GM23338 (cell line): ENCODE results near the gene P4HA3. TPM values are rescaled to one million over a fixed set of nuclear protein-coding genes. Genes with fewer than 3 reads are reported as not detected.

ENCODE experiments used
- ATAC-seq: fragments of 200-7000 bp; cut with Tn5 transposase; 3 replicates; pipeline ENCODE4 v1.9.1; 2020
- DNase-seq: peaks from one replicate; pipeline ENCODE4 v3.0.0-alpha.2; 2015; ENCODE audit warnings: low spot score
- H2AFZ ChIP-seq: fragments of 200-600 bp; sonication (generic); 2 replicates; pipeline ENCODE4 v1.8.0; 2016; ENCODE audit warnings: antibody characterized with exemption, mild to moderate bottlenecking, moderate library complexity
- H3F3A ChIP-seq: fragments of 200-600 bp; sonication (generic); replicated peaks from 2 replicates; pipeline ENCODE4 v1.8.0; 2017; ENCODE audit warnings: antibody characterized with exemption, mixed run types, low read depth
- H3K27ac ChIP-seq: fragments of 200-600 bp; sonication (generic); 2 replicates; pipeline ENCODE4 v1.6.1; 2016; ENCODE audit warnings: low read depth
- H3K27me3 ChIP-seq: fragments of 200-600 bp; sonication (generic); 2 replicates; pipeline ENCODE4 v1.8.0; 2016; ENCODE audit warnings: mild to moderate bottlenecking, mixed run types, moderate library complexity; ENCODE audit not compliant: insufficient read depth
- H3K36me3 ChIP-seq: fragments of 200-600 bp; sonication (generic); 2 replicates; pipeline ENCODE4 v1.8.0; 2016; ENCODE audit warnings: mild to moderate bottlenecking; ENCODE audit not compliant: insufficient read depth
- H3K4me1 ChIP-seq: fragments of 200-600 bp; sonication (generic); 2 replicates; pipeline ENCODE4 v1.8.0; 2016; ENCODE audit warnings: mild to moderate bottlenecking, moderate library complexity; ENCODE audit not compliant: insufficient read depth
- H3K4me2 ChIP-seq: fragments of 200-600 bp; sonication (generic); 2 replicates; pipeline ENCODE4 v1.7.1; 2017; ENCODE audit warnings: mixed run types
- H3K4me3 ChIP-seq: fragments of 200-600 bp; sonication (generic); 2 replicates; pipeline ENCODE4 v1.6.1; 2016; ENCODE audit warnings: mixed run types
- H3K79me2 ChIP-seq: fragments of 200-600 bp; sonication (generic); replicated peaks from 2 replicates; pipeline ENCODE4 v1.8.0; 2017; ENCODE audit warnings: mild to moderate bottlenecking; ENCODE audit not compliant: insufficient read depth
- H3K9me2 ChIP-seq: fragments of 200-600 bp; sonication (generic); 2 replicates; pipeline ENCODE4 v1.8.0; 2017; ENCODE audit not compliant: insufficient read depth
- H4K20me1 ChIP-seq: fragments of 200-600 bp; sonication (generic); replicated peaks from 2 replicates; pipeline ENCODE4 v1.8.0; 2017; ENCODE audit warnings: mild to moderate bottlenecking; ENCODE audit not compliant: insufficient read depth
- H3K27ac Mint-ChIP-seq: 2 replicates; pipeline ENCODE4 v1.8.0; 2020; ENCODE audit warnings: inconsistent platforms, mild to moderate bottlenecking, moderate library complexity, mixed read lengths
- H3K27me3 Mint-ChIP-seq: 3 replicates; pipeline ENCODE4 v1.8.0; 2022; ENCODE audit warnings: low read depth, mild to moderate bottlenecking, moderate library complexity, mixed read lengths, inconsistent platforms; ENCODE audit not compliant: insufficient read depth, poor library complexity
- H3K36me3 Mint-ChIP-seq: 3 replicates; pipeline ENCODE4 v1.8.0; 2021; ENCODE audit warnings: low read depth, mild to moderate bottlenecking, inconsistent platforms, moderate library complexity, mixed read lengths
- H3K4me1 Mint-ChIP-seq: 3 replicates; pipeline ENCODE4 v1.8.0; 2020; ENCODE audit warnings: mild to moderate bottlenecking, inconsistent platforms, mixed read lengths
- H3K4me3 Mint-ChIP-seq: 3 replicates; pipeline ENCODE4 v1.8.0; 2021; ENCODE audit warnings: moderate library complexity, mild to moderate bottlenecking, inconsistent platforms, mixed read lengths
- H3K9me3 Mint-ChIP-seq: 3 replicates; pipeline ENCODE4 v1.8.0; 2020; ENCODE audit warnings: moderate library complexity, mild to moderate bottlenecking, inconsistent platforms, mixed read lengths
- CREB1 ChIP-seq: fragments of 250-450 bp; sonication (Bioruptor Pico); IDR thresholded peaks from 2 replicates; pipeline ENCODE4 v1.5.0; 2020; ENCODE audit warnings: low read depth, mild to moderate bottlenecking, moderate library complexity
- EZH2 ChIP-seq: fragments of 200-600 bp; sonication (generic); IDR thresholded peaks from one replicate; pipeline ENCODE4 v1.8.0; 2017; ENCODE audit warnings: antibody characterized with exemption, mild to moderate bottlenecking, low read depth; ENCODE audit not compliant: unreplicated experiment
- EZH2phosphoT487 ChIP-seq: fragments of 200-600 bp; sonication (generic); IDR thresholded peaks from one replicate; pipeline ENCODE4 v1.8.1; 2018; ENCODE audit warnings: antibody characterized with exemption; ENCODE audit not compliant: unreplicated experiment
- JUNB ChIP-seq: IDR thresholded peaks from one replicate; pipeline ENCODE4 v1.6.1; 2016; ENCODE audit warnings: antibody characterized with exemption; ENCODE audit not compliant: unreplicated experiment
- NANOG ChIP-seq: IDR thresholded peaks from 2 replicates; pipeline ENCODE4 v1.6.1; 2016; ENCODE audit warnings: antibody characterized with exemption, borderline replicate concordance
- POLR2AphosphoS5 ChIP-seq: IDR thresholded peaks from 2 replicates; pipeline ENCODE4 v1.6.1; 2016; ENCODE audit warnings: antibody characterized with exemption, low read depth
- STAT1 ChIP-seq: IDR thresholded peaks from one replicate; pipeline ENCODE4 v1.6.1; 2016; ENCODE audit warnings: antibody characterized with exemption; ENCODE audit not compliant: unreplicated experiment
- ZNF114 ChIP-seq: fragments of 250-450 bp; sonication (Bioruptor Pico); IDR thresholded peaks from 2 replicates; pipeline ENCODE4 v1.5.0; 2020; ENCODE audit warnings: mild to moderate bottlenecking, moderate library complexity
- ZNF331 ChIP-seq: fragments of 250-450 bp; sonication (Bioruptor Pico); IDR thresholded peaks from 2 replicates; pipeline ENCODE4 v1.5.0; 2020; ENCODE audit warnings: low read depth, mild to moderate bottlenecking, moderate library complexity
- polyA plus RNA-seq: library from polyadenylated mRNA; unstranded; fragments of >200 nt; fragmentation: Nextera tagmentation; extraction: Ambion mirVana; gene quantifications from 2 replicates; pipeline ENCODE4 v1.2.1, GENCODE V29; 2016
- total RNA-seq: library from RNA; depleted of rRNA; stranded (reverse); fragments of >200 nt; shearing (Covaris generic); gene quantifications from 2 replicates; pipeline ENCODE4 v1.2.3, GENCODE V29; 2014
- TF ChIP-seq, protein P1 (sequence below): fragments of 250-450 bp; sonication (Bioruptor Pico); IDR thresholded peaks from 2 replicates; pipeline ENCODE4 v1.5.0; 2020; ENCODE audit warnings: mild to moderate bottlenecking, moderate library complexity
- TF ChIP-seq, protein P2 (sequence below): IDR thresholded peaks from one replicate; pipeline ENCODE4 v1.6.1; 2018; ENCODE audit warnings: antibody characterized with exemption; ENCODE audit not compliant: unreplicated experiment
- TF ChIP-seq, protein P3 (sequence below), 2 experiments: fragments of 200-600 bp in 1 of 2; sonication (generic) in 1 of 2; conservative IDR thresholded peaks; 2 replicates each; pipeline versions ENCODE4 v1.5.1 to v1.6.1; 2016 to 2017; ENCODE audit warnings: antibody characterized with exemption in 2 of 2, low read depth in 2 of 2, mild to moderate bottlenecking in 2 of 2, moderate library complexity in 1 of 2
- TF ChIP-seq, protein P4 (sequence below): IDR thresholded peaks from 2 replicates; pipeline ENCODE4 v1.6.1; 2016; ENCODE audit warnings: antibody characterized with exemption

P4HA3 gene
- total and polyA plus RNA-seq, 2 experiments from 2014 or later = 0.08 TPM; not detected in 1

DNA sequence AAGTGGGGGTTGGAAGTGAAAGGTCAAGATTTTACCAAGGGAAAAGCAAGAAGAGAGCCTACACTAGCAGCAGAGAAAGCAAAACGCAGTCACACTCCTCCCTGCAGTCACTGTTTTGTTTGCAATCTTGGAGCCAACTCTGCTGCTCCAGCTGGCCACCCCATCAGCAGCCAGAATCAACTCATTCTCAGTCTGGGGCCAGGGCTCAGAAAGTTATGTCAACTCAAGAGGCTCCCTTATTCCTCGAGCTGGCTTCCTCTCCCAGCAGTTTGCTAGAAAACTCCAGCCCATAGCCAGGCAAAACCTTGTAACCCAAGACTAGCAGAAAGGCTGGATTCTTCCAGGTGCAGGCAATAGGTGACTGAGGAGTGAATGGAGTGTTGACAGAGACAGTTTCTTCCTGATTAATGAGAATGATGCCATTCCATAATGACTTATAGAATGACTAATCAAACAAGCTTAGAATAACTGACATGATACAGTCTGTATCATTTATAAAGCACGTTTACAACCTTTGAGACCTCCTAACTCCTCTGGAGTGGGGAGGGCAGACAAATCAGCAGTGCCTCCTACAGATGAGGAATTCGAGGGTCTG, 53.4 kb downstream of the P4HA3 start:
- no peaks in the 10 kb centered on the region for H3K4me1 Mint-ChIP-seq
- ATAC-seq = no peak
- H2AFZ ChIP-seq = no peak overlapping the region

More for the DNA sequence above, 53.4 kb downstream of the P4HA3 start:
- Histone ChIP-seq H3K4me1 (no peaks in the 10 kb centered on the region), H3K4me3 (no peak overlapping the region), H3K9me2 (no peaks in the 10 kb centered on the region), H3K36me3 (no peaks in the 10 kb centered on the region), H3K4me2 (no peak overlapping the region), H3K27ac (no peak overlapping the region), H3K79me2 (no peaks in the 10 kb centered on the region), H4K20me1 (no peaks in the 10 kb centered on the region; the same call in 1 of the 2 replicates), H3F3A (no peaks in the 10 kb centered on the region), H3K27me3 (no peaks in the 10 kb centered on the region)
- H3K9me3 Mint-ChIP-seq = peaks cover 9% of the 10 kb centered on the region; the same call in 1 of the 3 replicates
- DNase-seq = no peak
- H3K27ac Mint-ChIP-seq = no peak overlapping the region
- no peak overlapping the region for H3K4me3 Mint-ChIP-seq
- H3K36me3 Mint-ChIP-seq = peaks cover 6% of the 10 kb centered on the region
- peaks cover 3% of the 10 kb centered on the region for H3K27me3 Mint-ChIP-seq
- TF ChIP-seq NANOG (no peak), CREB1 (CRISPR knock-in tag) (no peak), EZH2phosphoT487 (no peak), EZH2 (no peak), JUNB (no peak), POLR2AphosphoS5 (no peak), STAT1 (no peak), ZNF331 (CRISPR knock-in tag) (no peak), ZNF114 (CRISPR knock-in tag) (no peak)
- TF ChIP-seq, protein P1, sequence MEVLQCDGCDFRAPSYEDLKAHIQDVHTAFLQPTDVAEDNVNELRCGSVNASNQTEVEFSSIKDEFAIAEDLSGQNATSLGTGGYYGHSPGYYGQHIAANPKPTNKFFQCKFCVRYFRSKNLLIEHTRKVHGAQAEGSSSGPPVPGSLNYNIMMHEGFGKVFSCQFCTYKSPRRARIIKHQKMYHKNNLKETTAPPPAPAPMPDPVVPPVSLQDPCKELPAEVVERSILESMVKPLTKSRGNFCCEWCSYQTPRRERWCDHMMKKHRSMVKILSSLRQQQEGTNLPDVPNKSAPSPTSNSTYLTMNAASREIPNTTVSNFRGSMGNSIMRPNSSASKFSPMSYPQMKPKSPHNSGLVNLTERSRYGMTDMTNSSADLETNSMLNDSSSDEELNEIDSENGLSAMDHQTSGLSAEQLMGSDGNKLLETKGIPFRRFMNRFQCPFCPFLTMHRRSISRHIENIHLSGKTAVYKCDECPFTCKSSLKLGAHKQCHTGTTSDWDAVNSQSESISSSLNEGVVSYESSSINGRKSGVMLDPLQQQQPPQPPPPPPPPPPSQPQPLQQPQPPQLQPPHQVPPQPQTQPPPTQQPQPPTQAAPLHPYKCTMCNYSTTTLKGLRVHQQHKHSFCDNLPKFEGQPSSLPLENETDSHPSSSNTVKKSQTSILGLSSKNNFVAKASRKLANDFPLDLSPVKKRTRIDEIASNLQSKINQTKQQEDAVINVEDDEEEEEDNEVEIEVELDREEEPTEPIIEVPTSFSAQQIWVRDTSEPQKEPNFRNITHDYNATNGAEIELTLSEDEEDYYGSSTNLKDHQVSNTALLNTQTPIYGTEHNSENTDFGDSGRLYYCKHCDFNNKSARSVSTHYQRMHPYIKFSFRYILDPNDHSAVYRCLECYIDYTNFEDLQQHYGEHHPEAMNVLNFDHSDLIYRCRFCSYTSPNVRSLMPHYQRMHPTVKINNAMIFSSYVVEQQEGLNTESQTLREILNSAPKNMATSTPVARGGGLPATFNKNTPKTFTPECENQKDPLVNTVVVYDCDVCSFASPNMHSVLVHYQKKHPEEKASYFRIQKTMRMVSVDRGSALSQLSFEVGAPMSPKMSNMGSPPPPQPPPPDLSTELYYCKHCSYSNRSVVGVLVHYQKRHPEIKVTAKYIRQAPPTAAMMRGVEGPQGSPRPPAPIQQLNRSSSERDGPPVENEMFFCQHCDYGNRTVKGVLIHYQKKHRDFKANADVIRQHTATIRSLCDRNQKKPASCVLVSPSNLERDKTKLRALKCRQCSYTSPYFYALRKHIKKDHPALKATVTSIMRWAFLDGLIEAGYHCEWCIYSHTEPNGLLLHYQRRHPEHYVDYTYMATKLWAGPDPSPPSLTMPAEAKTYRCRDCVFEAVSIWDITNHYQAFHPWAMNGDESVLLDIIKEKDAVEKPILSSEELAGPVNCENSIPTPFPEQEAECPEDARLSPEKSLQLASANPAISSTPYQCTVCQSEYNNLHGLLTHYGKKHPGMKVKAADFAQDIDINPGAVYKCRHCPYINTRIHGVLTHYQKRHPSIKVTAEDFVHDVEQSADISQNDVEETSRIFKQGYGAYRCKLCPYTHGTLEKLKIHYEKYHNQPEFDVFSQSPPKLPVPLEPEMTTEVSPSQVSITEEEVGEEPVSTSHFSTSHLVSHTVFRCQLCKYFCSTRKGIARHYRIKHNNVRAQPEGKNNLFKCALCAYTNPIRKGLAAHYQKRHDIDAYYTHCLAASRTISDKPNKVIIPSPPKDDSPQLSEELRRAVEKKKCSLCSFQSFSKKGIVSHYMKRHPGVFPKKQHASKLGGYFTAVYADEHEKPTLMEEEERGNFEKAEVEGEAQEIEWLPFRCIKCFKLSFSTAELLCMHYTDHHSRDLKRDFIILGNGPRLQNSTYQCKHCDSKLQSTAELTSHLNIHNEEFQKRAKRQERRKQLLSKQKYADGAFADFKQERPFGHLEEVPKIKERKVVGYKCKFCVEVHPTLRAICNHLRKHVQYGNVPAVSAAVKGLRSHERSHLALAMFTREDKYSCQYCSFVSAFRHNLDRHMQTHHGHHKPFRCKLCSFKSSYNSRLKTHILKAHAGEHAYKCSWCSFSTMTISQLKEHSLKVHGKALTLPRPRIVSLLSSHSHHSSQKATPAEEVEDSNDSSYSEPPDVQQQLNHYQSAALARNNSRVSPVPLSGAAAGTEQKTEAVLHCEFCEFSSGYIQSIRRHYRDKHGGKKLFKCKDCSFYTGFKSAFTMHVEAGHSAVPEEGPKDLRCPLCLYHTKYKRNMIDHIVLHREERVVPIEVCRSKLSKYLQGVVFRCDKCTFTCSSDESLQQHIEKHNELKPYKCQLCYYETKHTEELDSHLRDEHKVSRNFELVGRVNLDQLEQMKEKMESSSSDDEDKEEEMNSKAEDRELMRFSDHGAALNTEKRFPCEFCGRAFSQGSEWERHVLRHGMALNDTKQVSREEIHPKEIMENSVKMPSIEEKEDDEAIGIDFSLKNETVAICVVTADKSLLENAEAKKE (CRISPR knock-in tag) = no peak
- TF ChIP-seq, protein P2, sequence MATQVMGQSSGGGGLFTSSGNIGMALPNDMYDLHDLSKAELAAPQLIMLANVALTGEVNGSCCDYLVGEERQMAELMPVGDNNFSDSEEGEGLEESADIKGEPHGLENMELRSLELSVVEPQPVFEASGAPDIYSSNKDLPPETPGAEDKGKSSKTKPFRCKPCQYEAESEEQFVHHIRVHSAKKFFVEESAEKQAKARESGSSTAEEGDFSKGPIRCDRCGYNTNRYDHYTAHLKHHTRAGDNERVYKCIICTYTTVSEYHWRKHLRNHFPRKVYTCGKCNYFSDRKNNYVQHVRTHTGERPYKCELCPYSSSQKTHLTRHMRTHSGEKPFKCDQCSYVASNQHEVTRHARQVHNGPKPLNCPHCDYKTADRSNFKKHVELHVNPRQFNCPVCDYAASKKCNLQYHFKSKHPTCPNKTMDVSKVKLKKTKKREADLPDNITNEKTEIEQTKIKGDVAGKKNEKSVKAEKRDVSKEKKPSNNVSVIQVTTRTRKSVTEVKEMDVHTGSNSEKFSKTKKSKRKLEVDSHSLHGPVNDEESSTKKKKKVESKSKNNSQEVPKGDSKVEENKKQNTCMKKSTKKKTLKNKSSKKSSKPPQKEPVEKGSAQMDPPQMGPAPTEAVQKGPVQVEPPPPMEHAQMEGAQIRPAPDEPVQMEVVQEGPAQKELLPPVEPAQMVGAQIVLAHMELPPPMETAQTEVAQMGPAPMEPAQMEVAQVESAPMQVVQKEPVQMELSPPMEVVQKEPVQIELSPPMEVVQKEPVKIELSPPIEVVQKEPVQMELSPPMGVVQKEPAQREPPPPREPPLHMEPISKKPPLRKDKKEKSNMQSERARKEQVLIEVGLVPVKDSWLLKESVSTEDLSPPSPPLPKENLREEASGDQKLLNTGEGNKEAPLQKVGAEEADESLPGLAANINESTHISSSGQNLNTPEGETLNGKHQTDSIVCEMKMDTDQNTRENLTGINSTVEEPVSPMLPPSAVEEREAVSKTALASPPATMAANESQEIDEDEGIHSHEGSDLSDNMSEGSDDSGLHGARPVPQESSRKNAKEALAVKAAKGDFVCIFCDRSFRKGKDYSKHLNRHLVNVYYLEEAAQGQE = no peak
- TF ChIP-seq, protein P3, sequence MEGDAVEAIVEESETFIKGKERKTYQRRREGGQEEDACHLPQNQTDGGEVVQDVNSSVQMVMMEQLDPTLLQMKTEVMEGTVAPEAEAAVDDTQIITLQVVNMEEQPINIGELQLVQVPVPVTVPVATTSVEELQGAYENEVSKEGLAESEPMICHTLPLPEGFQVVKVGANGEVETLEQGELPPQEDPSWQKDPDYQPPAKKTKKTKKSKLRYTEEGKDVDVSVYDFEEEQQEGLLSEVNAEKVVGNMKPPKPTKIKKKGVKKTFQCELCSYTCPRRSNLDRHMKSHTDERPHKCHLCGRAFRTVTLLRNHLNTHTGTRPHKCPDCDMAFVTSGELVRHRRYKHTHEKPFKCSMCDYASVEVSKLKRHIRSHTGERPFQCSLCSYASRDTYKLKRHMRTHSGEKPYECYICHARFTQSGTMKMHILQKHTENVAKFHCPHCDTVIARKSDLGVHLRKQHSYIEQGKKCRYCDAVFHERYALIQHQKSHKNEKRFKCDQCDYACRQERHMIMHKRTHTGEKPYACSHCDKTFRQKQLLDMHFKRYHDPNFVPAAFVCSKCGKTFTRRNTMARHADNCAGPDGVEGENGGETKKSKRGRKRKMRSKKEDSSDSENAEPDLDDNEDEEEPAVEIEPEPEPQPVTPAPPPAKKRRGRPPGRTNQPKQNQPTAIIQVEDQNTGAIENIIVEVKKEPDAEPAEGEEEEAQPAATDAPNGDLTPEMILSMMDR (conservative IDR thresholded peaks at IDR 0.05; ENCODE audit: low read depth in 2 of 2) = no peak
- TF ChIP-seq, protein P4, sequence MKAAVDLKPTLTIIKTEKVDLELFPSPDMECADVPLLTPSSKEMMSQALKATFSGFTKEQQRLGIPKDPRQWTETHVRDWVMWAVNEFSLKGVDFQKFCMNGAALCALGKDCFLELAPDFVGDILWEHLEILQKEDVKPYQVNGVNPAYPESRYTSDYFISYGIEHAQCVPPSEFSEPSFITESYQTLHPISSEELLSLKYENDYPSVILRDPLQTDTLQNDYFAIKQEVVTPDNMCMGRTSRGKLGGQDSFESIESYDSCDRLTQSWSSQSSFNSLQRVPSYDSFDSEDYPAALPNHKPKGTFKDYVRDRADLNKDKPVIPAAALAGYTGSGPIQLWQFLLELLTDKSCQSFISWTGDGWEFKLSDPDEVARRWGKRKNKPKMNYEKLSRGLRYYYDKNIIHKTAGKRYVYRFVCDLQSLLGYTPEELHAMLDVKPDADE = no peak
